NK-92 (cell line): Measurements from ENCODE around the gene PRR33.

Experiments
- DNase-seq: peaks from one replicate; lab custom pipeline; 2025; ENCODE audit not compliant: unreplicated experiment; lab: John Stamatoyannopoulos, UW

Gene PRR33

GRCh38 chr11:1864831-1865665 is 26.6 kb downstream of the PRR33 start:
- DNase-seq = no peak

DNA sequence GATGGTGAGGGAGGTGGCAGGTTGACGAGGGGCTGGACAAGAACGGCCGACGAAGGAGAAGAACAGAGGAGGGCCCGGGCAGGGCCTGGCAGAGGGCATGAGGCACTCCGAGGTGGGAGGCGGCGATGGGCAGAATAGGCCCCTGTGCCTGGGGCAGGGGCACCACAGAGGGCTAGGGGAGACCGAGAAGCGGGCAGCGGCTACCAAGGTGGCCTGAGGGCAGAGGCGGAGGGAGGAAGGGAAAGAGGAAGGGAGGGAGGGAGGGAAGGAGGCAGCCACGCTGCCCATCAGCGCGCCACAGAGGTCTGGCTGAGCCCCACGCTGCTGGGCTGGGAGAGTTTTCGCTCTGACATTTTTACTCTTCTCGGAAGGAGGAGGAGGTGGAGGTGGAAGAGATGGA is 27.5 kb downstream of the PRR33 start:
- no peak for DNase-seq

DNA sequence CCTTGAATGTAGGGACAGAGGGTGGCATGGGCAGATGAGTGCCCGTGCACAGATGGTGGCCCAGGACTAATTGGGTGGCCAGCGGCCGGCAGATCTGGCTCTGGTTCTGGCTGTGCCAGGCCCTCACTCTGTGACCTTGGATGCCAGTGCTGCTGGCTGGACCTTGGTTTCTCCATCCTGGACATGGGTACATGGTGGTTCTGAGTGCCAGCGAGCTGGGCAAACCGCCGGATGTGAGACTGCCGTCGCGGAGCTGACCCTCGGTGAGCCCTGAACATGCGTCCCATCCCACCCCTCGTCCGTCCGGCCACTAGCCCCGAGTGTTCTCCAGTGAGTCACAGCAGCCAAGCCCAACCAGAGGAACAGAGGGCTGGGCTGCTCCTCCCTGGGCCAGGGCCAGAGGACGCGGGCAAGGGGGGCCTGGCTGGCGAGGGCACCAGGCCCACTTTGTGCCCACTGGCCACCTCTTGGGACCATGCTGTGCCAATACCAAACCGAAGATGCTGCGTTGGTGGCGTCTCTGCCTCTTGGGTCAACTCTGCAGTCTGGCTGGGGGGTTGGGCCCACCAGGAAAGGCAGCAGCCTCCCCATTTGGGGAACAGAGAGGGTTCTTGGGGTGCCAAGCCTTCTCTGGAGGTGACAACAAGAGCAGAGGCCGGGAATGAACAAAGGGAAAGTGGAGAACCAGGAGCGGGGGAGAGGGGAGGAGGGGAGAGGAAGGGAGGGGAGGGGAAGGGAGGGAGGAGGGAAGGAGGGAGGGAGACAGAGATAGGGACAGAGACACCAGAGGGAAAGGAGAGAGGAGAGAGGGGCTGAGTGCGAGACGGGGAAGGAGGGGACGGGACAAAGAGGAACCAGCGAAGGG is 28.1 kb downstream of the PRR33 start:
- DNase-seq = no peak

- DNase-seq = no peak
These were observed 28.9 kb downstream of the PRR33 start for GRCh38 chr11:1862588-1863351.

DNA sequence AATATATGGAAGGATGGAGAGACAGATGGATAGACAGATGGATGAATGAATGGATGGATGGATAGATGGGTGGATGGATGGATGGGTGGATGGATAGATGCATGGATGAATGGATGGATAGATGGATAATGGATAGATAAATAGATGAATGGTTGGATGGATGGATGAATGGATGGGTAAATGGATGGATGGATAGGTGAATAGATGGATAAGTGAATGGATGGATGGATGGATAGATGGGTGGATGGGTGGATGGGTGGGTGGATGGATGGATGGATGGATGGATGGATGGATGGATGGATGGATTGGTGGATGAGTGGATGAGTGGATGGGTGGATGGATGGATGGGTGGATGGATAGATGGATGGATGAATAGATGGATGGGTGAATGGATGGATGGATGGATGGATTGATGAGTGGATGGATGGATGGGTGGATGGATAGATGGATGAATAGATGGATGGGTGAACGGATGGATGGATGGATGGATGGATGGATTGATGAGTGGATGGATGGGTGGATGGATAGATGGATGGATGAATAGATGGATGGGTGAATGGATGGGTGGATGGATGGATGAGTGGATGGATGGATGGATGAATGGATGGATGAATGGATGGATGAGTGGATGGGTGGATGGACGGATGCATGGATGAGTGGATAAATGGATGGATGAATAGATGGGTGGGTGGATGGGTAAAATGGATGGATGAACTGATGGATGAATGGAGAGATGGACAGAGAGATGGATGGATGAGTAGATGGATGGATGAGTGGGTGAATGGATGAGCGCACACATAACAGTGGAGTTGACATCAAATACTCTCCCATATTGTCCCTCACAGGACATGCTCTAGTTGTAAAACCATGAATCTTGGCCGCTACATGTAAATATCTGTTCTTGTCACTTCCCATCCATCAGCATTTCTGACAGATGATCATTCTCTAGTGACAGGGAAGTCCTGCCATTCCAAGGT is 30.0 kb downstream of the PRR33 start:
- DNase-seq = no peak

DNA sequence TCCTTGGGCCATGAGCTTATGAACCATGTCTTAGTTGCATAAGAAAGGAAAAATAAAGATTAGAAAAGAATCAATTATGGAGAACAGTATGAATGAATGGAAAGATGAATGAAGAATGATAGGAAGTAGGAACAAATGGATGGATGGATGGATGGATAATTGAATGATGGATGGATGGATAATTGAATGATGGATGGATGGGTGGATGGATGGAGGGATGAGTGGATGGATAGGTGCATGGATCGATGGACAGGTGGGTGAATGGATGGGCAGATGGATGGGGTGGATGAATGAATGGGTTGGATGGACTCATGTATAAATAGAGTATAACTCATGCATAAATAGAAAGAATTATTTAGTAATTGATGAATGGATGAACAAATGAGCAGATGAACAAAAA is 31.6 kb downstream of the PRR33 start:
- DNase-seq = no peak

DNA sequence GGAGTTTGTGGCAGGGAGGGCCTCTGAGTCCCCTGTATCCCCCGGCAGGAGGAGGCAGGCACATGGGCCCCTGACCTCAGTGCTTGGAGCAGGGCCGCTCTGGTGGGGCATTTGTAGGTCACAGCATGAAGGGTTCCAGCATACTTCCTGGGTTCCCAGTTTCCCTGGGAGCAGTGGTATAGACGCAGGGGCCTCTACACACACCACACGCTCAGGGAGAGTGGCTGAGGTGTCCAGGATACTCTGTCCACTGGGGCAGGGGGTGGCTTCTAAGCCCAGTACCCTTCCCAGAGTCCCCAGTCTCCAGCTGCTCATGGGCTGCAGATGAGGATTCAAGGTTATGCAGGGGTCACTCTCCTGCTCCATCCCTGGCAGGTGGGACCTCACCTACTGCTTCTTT is 32.7 kb downstream of the PRR33 start:
- no peak for DNase-seq

DNA sequence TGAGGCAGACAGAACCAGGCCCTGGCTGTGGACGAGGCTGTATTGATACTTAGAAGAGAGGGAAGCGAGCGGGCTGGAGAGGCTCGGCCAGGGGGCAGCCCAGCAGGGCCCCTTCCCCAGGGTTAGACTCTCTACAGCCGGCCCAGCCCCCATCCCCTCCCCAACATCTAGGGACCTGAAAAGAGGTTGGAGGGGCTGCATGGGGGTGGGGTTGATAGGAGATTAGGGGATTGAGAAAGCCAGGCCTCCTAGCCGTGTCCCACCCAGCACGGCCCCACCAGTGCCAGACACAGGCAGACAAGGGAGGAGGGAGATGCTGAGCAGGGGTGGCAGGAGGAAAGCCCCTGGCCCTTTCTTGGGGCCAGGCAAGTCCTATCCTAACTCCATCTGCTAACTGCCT is 33.1 kb downstream of the PRR33 start:
- no peak for DNase-seq

DNA sequence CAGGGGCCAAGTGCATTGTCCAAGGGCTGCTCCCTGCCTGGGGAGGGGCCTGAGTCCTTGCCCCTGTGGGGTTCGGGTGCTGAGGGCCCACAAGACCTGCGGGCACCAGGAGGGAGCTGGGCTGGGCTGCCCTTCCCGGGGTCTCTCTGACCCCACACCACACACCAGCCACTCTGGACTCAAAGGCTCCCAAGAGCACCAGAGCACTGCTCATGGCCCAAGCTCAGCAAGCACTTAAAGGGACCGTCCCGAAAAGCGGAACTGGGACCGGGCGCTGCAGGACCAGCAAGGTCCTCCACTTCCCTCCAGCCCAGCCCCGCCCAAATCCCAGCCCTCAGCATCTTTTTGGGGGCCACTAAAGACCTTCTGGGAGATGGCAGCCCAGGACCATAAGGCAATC is 33.5 kb downstream of the PRR33 start:
- no peak for DNase-seq

GRCh38 chr11:1857064-1857463 is 34.6 kb downstream of the PRR33 start:
- DNase-seq = no peak

- DNase-seq = no peak
These were observed 35.2 kb downstream of the PRR33 start for GRCh38 chr11:1856306-1857005.

GRCh38 chr11:1855886-1856265 is 35.8 kb downstream of the PRR33 start:
- no peak for DNase-seq

GRCh38 chr11:1854949-1855885 is 36.5 kb downstream of the PRR33 start:
- DNase-seq = no peak

GRCh38 chr11:1854132-1854948 is 37.4 kb downstream of the PRR33 start:
- DNase-seq = no peak

GRCh38 chr11:1853376-1854131 is 38.1 kb downstream of the PRR33 start:
- DNase-seq = no peak

DNA sequence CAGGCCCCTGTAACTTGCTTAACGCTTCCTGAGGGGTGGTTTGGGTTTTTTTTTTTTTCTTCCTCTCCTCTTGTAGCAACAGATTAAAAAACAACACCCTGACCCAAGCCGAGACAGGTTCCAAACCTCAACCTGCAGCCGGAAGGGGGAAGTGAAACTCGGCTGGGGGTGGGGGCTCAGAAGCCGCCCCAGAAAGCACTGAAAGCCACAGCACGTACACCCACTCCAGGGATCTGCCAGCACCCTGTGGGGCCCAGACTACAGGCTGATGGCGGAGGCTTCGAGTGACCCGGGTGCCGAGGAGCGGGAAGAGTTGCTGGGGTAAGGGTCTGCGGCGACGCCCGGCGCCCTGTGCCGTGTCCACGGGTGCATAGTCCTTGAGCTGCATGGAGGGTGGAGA is 38.8 kb downstream of the PRR33 start, which contains the start of gene LSP1:
Gene LSP1, plus strand, starts transcription at position 208 of the 400 bp plus-strand sequence. Its CDS starts 61 bp downstream, at position 269.
- DNase-seq = no peak
